IPS-NIHi11 (cell line): ENCODE measurements around the gene NAA20.

Experiments used
- DNase-seq: peaks from one replicate; pipeline ENCODE4 v3.0.0; 2012; ENCODE audit warnings: mixed read lengths, low spot score

NAA20 gene

GRCh38 chr20:20017001-20017843, at the start of gene NAA20:
TSS of gene NAA20 (plus strand) at chr20:20017362. CDS start at chr20:20017397, 35 bp downstream.
- peak; percentile 96 for DNase-seq

- DNase-seq: no peak
Measured at GRCh38 chr20:19967445-19967844, 49.7 kb upstream of the NAA20 start.

GRCh38 chr20:19968028-19968427, 49.1 kb upstream of the NAA20 start:
- no peak for DNase-seq

GRCh38 chr20:19968466-19969073, 48.6 kb upstream of the NAA20 start:
- DNase-seq: no peak

GRCh38 chr20:19969106-19969505, 48.1 kb upstream of the NAA20 start:
- no peak for DNase-seq

GRCh38 chr20:19969507-19970255, 47.5 kb upstream of the NAA20 start:
- no peak for DNase-seq

- no peak for DNase-seq
Measured at GRCh38 chr20:19970256-19970765, 46.9 kb upstream of the NAA20 start.

GRCh38 chr20:19971116-19971515, 46.0 kb upstream of the NAA20 start:
- no peak for DNase-seq

- DNase-seq: no peak
Measured at GRCh38 chr20:19973961-19974629, 43.1 kb upstream of the NAA20 start.

- DNase-seq: peak; percentile 41
Measured at GRCh38 chr20:19974630-19975435, 42.3 kb upstream of the NAA20 start.

- no peak for DNase-seq
Measured at GRCh38 chr20:19975436-19975799, 41.7 kb upstream of the NAA20 start.

GRCh38 chr20:19975901-19976300, 41.3 kb upstream of the NAA20 start:
- DNase-seq: no peak

- peak; percentile 68 for DNase-seq
Measured at GRCh38 chr20:19976595-19977372, 40.4 kb upstream of the NAA20 start.

- DNase-seq: no peak
Measured at GRCh38 chr20:19977373-19977770, 39.8 kb upstream of the NAA20 start.

- no peak for DNase-seq
Measured at GRCh38 chr20:19978511-19979210, 38.5 kb upstream of the NAA20 start.

- no peak for DNase-seq
Measured at GRCh38 chr20:19981031-19981451, 36.1 kb upstream of the NAA20 start.

GRCh38 chr20:19986419-19986818, 30.7 kb upstream of the NAA20 start:
- DNase-seq: no peak

- no peak for DNase-seq
Measured at GRCh38 chr20:19987046-19987445, 30.1 kb upstream of the NAA20 start.

- DNase-seq: no peak
Measured at GRCh38 chr20:19990850-19991249, 26.3 kb upstream of the NAA20 start.

- DNase-seq: no peak
Measured at GRCh38 chr20:19991308-19991707, 25.9 kb upstream of the NAA20 start.
